GM19035 (cell line): ENCODE results near the gene ZNF559.
A peak's percentile ranks its signal among the peaks of the same experiment; 100 is the strongest.
"Not testable (repeated sequence)": the region's sequence is repeated elsewhere in the genome, so short reads cannot be mapped to it uniquely, and the experiment has no call there.

Source experiments
- ATAC-seq: cut with Tn5 transposase; IDR thresholded peaks from one replicate; pipeline ENCODE4 v1.9.1; 2021; ENCODE audit not compliant: unreplicated experiment

Gene ZNF559

DNA sequence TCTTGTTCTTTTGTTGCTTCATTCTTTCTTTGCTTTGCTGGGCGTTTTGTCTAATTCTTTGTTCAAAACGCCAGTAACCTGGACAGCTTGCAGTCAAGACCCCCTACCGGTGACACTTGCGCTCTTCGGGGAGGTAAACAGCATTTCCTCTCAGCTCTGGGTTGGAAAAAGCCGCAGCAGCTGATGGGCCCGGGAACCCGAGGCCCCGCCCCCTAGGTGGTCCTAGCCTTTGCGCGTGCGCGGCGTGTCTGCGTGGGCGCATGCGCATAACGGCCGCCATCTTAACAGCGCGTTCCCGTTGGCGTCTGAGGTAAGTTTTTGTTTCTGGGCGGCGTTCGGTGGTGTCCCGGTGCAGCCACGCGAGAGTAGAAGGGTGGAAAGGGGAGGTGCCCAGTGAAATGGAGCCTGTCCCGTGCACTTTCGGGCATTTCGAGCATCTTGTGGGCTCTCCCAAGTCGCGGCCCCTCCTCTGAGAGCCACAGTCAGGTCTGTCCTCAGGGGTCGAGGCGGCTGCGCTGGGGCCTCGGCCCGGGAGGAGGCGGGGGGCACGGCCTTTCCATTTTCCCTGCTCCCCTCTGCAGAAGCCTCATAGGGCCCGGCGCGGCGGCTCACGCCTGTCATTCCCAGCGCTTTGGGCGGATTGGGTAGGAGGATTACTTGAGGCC, at the start of gene ZNF559:
ZNF559 (plus strand) TSS at position 261 of the 665 bp plus-strand sequence. CDS start 14,371 bp downstream, outside the sequence.
- ATAC-seq: peak; percentile 92

DNA sequence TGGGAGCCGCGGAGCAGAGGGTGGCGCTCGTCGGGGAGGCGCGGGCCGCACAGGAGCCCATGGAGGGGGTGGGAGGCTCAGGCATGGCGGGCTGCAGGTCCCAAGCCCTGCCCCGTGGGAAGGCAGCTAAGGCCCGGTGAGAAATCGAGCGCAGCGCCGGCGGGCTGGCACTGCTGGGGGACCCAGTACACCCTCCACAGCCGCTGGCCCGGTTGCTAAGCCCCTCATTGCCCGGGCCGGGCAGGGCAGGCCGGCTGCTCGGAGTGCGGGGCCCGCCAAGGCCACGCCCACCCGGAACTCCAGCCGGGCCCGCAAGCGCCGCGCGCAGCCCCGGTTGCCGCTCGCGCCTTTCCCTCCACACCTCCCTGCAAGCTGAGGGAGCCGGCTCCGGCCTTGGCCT, 40.5 kb upstream of the ZNF559 start:
- ATAC-seq: not testable (repeated sequence)

DNA sequence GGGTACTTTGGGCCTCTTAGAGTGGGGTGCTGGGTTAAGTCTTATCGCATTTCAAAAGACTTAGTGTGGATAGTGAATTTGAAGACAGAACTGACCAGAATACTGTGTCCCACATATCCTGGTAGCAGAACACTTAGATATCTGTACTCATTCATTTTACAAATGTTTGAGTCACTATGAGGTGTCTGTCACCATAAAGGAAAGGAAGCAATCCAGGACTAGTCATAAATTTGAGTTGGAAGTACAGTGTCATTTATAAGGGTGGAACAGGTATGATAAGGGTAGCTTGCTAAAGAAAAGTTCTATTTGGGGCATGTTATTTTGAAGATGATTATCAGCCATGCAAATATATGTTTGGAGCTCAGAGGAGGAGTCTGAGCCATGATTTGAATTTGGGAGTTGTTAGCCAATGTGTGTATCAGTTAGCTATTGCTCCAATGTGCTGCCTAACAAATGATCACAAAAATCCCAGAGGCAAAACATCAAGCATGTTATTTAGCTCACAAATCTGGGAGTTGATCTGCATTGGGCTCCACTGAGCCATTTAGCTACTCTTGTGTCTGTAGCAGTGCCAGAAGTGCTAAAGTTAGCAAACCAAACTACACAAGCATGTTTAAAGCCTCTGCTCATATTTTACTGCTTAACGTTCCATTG, 34.6 kb upstream of the ZNF559 start:
- no peak for ATAC-seq

DNA sequence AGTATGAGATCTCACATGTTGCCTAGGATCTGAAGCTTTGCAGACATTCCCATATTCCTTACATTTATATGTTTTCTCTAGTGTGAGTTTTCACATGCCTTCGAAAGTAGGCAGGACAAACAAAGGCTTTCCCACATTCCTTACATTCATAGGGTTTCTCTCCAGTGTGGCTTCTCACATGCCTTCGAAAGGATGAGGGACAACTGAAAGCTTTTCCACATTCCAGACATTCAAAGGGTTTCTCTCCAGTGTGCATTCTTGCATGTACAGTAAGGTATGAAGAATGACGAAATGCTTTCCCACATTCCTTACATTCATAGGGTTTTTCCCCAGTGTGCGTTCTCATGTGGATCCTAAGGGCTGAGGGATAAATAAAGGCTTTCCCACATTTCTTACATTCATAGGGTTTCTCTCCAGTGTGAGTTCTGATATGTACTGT, 28.5 kb upstream of the ZNF559 start:
- no peak for ATAC-seq

DNA sequence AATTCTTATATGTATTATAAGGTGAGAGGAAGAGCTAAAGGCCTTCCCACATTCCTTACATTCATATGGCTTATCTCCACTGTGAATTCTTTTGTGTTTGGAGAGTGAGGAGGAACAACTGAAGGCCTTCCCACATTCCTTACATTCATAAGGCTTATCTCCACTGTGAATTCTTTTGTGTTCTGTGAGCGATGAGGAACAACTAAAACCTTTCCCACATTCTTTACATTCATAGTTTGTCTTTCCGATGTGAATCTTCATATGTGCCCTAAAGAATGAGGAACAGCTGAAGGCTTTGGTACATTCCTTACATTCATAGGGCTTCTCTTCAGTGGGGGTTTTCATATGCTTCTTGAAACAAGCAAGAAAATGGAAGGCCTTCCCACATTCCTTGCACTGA, 27.6 kb upstream of the ZNF559 start:
- no peak for ATAC-seq

DNA sequence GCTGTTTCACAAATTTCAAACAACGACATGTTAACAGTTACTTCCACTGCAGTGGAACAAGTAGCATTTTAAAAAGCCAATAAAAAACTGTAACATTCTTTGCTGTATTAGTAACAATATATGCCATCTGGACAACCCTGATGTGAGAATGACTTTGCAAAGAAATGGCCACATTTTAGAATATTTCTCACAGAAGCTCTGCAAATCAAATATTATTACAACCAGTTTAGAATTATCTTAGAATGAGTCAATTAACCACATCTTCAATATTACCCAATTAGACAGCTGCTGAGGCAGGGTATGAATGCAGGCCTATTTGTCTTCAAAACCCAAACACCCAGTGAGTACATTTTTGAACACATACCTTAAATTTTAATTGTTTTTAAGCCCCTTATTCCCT, 17.5 kb upstream of the ZNF559 start:
- ATAC-seq: no peak

DNA sequence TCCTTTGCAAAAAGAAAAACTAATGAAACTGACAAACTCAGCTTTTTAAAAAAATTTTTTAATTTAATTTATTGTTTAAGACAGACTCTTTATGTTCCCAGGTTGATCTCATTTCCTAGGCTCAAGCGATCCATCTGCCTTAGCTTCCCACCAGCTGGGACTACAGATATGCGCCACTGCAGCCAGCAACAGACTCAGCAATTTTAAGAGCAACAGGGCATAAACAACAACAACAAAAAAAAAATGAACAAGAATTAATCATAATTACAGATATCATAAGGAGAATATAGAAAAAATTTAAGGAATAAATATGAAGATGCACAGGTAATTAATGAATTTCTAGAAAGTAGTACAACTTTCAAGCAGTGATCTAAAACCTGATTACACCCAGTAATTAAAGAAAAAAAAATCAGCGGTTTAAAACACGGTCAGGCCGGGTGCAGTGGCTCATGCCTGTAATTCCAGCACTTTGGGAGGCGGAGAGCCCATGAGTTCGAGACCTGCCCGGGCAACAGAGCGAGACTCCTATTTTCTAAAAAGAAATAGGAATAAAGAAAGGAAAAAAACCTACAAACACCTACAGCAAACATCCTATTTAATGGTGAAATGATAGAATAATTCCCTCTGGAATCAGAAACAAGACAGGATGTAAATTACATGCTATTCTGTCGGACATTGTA, 15.7 kb upstream of the ZNF559 start:
- ATAC-seq: no peak

DNA sequence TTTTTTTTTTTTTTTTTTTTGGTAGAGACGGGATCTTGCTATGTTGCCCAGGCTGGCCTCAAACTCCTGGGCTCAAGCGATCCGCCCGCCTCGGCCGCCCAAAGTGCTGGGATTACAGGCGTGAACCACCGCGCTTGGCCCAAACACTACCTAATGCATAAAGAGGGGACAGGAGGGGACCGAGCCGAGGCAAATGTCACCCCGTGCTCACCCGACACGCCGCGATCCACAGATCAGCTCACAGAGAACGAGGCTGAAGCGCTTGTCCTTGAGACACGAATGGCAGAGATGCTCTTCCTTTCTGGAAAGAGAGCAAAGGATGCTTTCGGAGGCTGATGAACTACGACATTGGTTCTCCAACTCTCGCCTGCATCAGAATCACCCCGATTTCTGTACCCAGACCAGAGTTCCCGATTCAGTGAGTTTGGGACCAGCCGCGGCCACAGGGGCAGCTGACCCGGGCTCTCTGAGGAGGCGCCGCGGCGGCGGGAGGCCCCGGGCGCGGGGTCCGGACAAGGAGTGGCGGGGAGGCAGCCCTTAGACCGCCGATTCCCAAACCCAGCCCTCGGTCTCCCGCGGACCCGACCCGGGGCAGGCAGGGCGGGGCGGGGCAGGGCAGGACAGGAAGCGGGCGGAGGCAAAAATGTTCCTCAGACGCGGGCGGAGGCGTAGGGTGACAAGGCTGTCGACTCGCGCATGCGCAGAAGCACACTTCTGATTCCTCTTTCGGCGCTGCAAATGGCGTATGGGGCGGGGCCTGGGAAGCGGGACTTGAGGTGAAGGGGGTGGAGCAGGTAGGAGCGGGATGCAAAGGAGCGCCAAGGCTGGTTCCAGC, 14.6 kb upstream of the ZNF559 start, which contains the start of gene ZNF699:
ZNF699 (minus strand) TSS at position 700 of the 835 bp plus-strand sequence. CDS start 4,719 bp downstream, outside the sequence.
- peak; percentile 93 for ATAC-seq

DNA sequence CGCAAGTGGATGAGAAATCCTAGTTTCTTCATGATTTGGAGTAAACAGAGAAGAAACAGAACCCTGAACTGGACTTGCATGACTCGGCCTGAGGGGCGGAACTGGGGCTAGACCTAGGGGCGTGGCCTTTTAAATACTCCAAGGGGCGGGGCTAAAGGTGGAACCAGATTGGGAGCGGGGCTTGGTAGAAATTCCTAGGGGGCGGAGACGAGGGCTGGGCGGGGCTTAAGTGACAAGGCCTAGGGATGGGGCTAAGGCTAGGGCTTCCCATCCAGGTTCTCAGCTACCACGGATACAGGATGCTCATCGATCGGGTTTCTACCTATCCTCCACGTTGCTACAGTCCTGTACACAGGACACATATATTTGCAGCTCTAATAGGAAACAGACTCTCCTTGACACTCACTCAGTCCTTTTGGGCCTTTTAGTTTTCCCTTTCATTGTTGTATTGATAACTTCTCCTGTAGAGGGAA, 14.0 kb upstream of the ZNF559 start:
- peak; percentile 62 for ATAC-seq

DNA sequence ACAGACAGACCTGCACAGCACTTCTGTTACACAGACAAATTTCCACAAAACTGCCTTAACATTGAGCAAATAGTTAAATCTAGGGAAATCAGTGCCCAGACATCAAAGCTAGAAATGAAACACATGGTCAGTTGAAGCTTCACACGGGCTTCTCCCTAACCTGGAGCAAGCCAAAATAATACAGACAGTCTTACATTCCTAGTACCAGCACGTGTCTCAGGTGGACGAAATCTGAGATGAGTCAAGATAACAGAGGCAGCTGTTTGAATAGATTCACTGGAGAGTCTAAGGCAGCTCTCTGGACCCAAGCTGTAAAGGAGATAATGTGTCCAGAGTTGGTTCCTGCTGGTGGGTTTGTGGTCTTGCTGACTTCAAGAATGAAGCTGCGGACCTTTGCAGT, 10.2 kb upstream of the ZNF559 start:
- no peak for ATAC-seq

DNA sequence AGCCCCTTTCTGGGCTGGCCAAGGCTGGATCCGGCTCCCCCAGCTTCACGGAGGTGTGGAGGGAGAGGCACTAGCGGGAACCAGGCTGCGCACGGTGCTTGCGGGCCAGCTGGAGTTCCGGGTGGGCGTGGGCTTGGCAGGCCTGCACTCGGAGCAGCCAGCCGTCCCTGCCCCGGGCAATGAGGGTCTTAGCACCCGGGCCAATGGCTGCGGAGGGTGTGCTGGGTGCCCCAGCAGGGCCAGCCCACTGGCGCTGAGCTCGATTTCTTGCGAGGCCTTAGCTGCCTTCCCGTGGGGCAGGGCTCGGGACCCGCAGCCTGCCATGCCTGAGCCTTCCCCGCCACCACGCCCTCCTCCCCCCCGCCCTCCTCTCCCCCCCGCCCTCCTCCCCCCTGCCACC, 2.6 kb upstream of the ZNF559 start:
- no peak for ATAC-seq

DNA sequence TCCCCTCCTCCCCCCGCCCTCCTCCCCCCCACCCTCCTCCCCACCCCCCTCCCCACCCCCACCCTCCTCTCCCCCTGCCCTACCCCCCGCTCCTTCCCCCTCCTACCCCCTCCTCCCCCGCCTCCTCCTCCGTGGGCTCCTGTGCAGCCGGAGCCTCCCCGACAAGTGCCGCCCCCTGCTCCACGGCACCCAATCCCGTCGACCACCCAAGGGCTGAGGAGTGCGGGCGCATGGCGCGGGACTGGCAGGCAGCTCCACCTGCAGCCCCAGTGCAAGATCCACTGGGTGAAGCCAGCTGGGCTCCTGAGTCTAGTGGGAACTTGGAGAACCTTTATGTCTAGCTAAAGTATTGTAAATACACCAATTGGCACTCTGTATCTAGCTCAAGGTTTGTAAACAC, 2.2 kb upstream of the ZNF559 start:
- ATAC-seq: not testable (repeated sequence)

DNA sequence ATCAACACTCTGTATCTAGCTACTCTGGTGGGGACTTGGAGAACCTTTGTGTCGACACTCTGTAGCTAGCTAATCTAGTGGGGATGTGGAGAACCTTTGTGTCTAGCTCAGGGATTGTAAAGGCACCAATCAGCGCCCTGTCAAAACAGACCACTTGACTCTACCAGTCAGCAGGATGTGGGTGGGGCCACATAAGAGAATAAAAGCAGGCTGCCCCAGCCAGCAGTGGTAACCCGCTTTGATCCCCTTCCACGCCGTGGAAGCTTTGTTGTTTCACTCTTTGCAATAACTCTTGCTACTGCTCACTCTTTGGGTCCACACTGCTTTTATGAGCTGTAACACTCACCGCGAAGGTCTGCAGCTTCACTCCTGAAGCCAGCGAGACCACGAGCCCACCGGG, 1.8 kb upstream of the ZNF559 start:
- not testable (repeated sequence) for ATAC-seq

DNA sequence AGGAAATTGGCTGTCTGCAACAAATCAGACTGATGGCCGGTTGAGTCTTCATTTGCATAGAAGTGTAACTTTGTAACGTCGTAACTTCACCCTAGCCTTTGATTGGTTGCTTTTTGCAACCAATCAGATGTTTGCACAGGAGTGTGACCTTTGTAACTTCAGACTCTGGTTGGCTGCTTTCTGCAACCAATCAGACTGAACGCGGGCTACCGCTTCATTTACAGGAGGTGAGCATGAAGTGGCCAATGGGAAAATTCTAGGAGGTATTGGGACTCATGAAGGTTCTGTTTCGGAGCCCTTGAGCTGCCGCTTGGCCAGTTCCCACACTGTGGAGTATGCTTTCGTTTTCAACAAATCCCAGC, 441 bp upstream of the ZNF559 start:
- ATAC-seq: peak; percentile 40

DNA sequence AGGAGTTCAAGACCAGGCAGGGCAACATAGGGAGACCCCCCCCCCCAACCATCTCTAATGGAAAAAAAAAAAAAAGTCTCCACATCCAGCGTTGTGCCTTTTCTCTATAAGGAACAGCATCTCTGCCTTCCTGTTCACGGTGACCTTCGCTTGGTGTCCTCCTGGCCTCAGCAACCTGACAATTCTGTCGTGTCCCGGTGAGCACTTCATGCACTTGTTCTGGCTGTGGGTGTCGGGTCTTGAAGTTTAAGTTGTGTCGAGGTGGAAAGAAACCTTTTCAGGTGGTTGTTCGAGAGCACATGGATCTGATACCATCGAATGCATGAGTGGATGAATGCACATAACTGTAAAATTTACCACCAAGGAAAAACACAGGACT, 594 bp downstream of the ZNF559 start:
- ATAC-seq: no peak

DNA sequence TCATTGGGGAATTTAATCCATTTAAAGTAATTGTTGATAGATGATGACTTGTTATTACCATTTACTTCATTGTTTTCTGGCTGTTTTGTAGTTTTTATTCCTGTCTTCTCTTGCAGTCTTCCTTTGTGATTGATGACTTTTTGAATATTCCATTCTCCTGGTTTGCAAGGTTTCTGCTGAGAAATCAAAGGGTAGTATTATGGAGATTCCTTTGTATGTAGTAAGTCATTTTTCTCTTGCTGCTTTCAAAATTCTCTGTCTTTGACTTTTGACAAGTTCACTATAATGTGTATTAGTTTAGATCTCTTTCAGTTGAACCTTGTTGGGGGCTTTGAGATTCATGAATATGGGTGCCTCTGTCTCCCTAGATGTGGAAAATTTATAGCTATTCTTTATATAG, 6.0 kb downstream of the ZNF559 start:
- ATAC-seq: no peak

DNA sequence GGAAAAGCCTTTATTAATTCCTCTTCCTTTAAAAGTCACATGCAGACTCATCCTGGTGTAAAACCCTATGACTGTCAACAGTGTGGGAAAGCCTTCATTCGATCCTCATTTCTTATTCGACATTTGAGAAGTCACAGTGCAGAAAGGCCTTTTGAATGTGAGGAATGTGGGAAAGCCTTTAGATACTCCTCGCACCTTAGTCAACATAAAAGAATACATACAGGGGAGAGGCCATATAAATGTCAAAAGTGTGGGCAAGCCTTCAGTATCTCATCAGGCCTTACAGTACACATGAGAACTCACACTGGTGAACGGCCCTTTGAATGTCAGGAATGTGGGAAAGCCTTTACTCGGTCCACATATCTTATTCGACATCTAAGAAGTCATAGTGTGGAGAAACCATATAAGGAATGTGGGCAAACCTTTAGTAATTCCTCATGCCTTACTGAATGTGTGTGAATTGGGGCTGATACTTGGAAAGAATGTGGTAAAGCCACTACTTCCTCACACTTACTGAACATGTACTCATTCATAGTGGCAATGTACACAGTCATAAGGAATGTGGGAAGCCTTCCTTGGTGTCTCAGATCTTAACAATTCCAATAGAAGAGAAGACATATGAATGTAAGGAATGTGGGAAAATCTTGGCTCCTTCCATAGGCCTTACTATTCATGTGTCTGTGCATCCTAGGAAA, 18.8 kb downstream of the ZNF559 start:
- ATAC-seq: no peak

DNA sequence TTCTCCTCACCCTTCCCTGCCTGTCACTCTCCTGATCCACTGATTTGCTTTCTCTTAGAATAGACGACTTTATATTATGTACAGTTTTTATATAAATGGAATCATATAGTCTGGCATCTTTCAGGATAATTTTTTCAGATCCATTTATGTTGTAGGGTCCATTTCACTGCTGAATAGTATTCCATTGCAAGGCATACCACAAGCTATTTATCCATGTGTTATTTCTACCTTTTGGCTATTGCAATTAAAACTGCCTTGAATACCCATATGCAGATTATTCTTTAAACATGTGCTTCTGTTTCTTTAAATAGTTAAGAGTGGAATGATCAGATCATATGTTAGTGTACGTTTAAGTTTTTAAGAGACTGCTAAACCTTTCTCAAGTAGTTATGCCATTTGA, 21.0 kb downstream of the ZNF559 start:
- ATAC-seq: no peak

DNA sequence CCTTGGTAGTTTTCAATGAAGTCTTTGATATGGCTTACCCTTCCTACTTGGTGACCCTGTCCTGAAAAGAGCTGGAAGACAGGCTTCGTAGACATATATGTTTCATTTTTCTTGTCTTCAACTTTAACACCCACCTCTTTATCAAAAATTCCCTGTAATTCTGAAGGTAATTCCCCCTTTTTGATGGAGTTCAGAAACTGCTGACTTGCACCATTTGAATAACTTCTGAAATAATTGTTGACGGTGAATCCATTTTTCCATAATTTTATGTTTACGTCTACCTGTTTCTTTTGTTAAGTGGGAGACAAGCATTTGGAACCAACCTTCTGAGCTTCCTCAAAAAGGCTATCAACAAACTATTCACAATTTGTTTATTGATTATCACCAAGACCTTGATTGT, 24.3 kb downstream of the ZNF559 start:
- no peak for ATAC-seq

DNA sequence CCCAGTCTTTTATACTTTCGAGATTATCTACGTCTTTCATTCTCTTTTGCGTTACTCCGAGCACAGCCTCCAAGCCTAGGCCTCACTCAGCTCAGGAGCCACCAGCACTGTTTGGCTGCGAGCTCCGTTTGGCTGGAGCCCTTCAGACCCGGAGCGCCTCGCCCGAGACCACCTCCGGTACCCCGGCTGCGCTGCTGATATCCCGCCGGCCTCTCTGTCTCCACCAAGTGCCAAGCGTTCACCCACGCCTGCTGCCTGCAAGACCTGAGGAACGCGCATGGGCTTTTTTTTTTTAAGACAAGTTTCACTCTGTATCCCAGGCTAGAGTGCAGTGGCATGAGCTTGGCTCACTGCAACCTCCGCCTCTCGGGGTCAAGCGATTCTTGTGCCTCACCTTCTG, 24.7 kb downstream of the ZNF559 start:
- no peak for ATAC-seq

DNA sequence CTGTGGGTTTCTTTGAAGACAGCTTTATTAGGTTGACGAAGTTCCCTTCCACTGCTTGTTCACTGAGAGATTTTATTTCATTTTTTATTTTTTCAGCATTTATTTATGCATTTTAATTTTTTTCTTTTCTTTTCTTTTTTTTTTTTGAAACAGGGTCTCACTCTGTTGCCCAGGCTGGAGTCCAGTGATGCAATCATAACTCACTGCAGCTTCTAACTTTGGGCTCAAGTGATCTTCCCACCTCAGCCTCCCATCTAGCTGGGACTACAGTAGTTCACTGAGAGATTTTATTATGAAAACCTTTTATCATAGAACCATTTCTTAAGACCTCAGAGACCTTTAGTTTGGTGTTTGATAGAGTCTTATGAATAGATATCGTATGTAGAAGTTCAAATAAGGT, 28.5 kb downstream of the ZNF559 start:
- ATAC-seq: no peak
